AG08396 (cell line): ENCODE data around the gene SLC22A23.
"Not testable (repeated sequence)": the region's sequence is repeated elsewhere in the genome, so short reads cannot be mapped to it uniquely, and the experiment has no call there.

Source experiments
- DNase-seq: peaks from one replicate; pipeline ENCODE4 v3.0.0; 2012; ENCODE audit warnings: low spot score, mixed read lengths

SLC22A23 gene

GRCh38 chr6:3384241-3385143 lies 72.4 kb downstream of the SLC22A23 start:
- DNase-seq: no peak

GRCh38 chr6:3383525-3383924 lies 73.3 kb downstream of the SLC22A23 start:
- no peak for DNase-seq

GRCh38 chr6:3382326-3383279 lies 74.2 kb downstream of the SLC22A23 start:
- no peak for DNase-seq

- no peak for DNase-seq
Measured at GRCh38 chr6:3381233-3381921, 75.5 kb downstream of the SLC22A23 start.

GRCh38 chr6:3380344-3381232 lies 76.3 kb downstream of the SLC22A23 start:
- no peak for DNase-seq

- DNase-seq: no peak
Measured at GRCh38 chr6:3379482-3380060, 77.3 kb downstream of the SLC22A23 start.

GRCh38 chr6:3378808-3379207 lies 78.0 kb downstream of the SLC22A23 start:
- DNase-seq: not testable (repeated sequence)

- not testable (repeated sequence) for DNase-seq
Measured at GRCh38 chr6:3378398-3378782, 78.5 kb downstream of the SLC22A23 start.

- DNase-seq: no peak
Measured at GRCh38 chr6:3377536-3378397, 79.1 kb downstream of the SLC22A23 start.

GRCh38 chr6:3376893-3377535 lies 79.8 kb downstream of the SLC22A23 start:
- DNase-seq: no peak

- no peak for DNase-seq
Measured at GRCh38 chr6:3376064-3376463, 80.8 kb downstream of the SLC22A23 start.

GRCh38 chr6:3373597-3374203 lies 83.2 kb downstream of the SLC22A23 start:
- DNase-seq: no peak

- no peak for DNase-seq
Measured at GRCh38 chr6:3372912-3373554, 83.8 kb downstream of the SLC22A23 start.

GRCh38 chr6:3372184-3372846 lies 84.5 kb downstream of the SLC22A23 start:
- no peak for DNase-seq

- no peak for DNase-seq
Measured at GRCh38 chr6:3371222-3371949, 85.5 kb downstream of the SLC22A23 start.

GRCh38 chr6:3370361-3371221 lies 86.3 kb downstream of the SLC22A23 start:
- DNase-seq: no peak
